Gastrocnemius medialis (tissue), 4 donors: ENCODE results near the gene PXDN.

Source experiments
- POLR2A ChIP-seq, 2 donors: fragments of 450-650 bp; IDR thresholded peaks; one replicate each; pipeline ENCODE4 v1.6.1; 2017; ENCODE audit warnings: antibody characterized with exemption in 2 of 2, mild to moderate bottlenecking in 2 of 2, moderate library complexity in 2 of 2
- TF ChIP-seq, protein P1 (sequence below), 5 experiments: fragments of 450-650 bp in 3 of 5; fragments of 200-600 bp in 2 of 5; sonication (generic) in 2 of 5; IDR thresholded peaks in 4 of 5; conservative IDR thresholded peaks in 1 of 5; 1 replicate in 4 of 5; 2 replicates in 1 of 5; pipeline ENCODE4 v1.5.1; 2016 to 2019; ENCODE audit warnings: antibody characterized with exemption in 5 of 5, mild to moderate bottlenecking in 3 of 5, moderate library complexity in 3 of 5

DNA sequence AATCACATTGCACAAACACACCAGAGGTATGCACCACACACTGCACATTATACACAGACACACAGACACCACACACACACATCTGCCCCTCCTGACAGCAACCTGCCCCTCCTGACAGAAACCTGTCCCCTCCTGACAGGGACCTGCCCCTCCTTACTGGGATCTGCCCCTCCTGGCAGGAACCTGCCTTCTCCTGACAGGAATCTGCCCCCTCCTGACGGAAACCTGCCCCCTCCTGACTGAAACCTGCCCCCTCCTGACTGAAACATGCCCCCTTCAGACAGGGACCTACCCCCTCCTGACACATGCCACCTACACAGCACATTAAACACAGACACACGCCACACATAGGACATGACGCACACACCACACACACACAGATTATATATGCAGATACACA lies 88.9 kb downstream of the PXDN start:
- TF ChIP-seq, protein P1, sequence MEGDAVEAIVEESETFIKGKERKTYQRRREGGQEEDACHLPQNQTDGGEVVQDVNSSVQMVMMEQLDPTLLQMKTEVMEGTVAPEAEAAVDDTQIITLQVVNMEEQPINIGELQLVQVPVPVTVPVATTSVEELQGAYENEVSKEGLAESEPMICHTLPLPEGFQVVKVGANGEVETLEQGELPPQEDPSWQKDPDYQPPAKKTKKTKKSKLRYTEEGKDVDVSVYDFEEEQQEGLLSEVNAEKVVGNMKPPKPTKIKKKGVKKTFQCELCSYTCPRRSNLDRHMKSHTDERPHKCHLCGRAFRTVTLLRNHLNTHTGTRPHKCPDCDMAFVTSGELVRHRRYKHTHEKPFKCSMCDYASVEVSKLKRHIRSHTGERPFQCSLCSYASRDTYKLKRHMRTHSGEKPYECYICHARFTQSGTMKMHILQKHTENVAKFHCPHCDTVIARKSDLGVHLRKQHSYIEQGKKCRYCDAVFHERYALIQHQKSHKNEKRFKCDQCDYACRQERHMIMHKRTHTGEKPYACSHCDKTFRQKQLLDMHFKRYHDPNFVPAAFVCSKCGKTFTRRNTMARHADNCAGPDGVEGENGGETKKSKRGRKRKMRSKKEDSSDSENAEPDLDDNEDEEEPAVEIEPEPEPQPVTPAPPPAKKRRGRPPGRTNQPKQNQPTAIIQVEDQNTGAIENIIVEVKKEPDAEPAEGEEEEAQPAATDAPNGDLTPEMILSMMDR (IDR thresholded peaks at IDR 0.05 in 4 of 5, conservative IDR thresholded peaks at IDR 0.05 in 1 of 5), result no peak
- no peak for TF ChIP-seq POLR2A (IDR thresholded peaks at IDR 0.05)
